SU-DHL-6 (cell line): ENCODE data around the gene SHFL.

Source experiments
- H2AFZ ChIP-seq: fragments of 200-600 bp; sonication (generic); 2 replicates; pipeline ENCODE4 v1.6.1; 2014; ENCODE audit warnings: low read depth, mild to moderate bottlenecking, moderate library complexity, mixed read lengths, antibody characterized with exemption, low read length; ENCODE audit not compliant: severe bottlenecking
- H3F3A ChIP-seq: fragments of 200-600 bp; shearing (Covaris generic); 2 replicates; pipeline ENCODE4 v1.6.0; 2016; ENCODE audit warnings: antibody characterized with exemption, mild to moderate bottlenecking; ENCODE audit not compliant: insufficient read depth
- H3K27ac ChIP-seq: fragments of 200-600 bp; sonication (generic); 2 replicates; pipeline ENCODE4 v1.5.1; 2016; ENCODE audit warnings: low read depth, mild to moderate bottlenecking, low read length, moderate library complexity, mixed read lengths
- H3K27me3 ChIP-seq: fragments of 200-600 bp; sonication (generic), shearing (Covaris generic); 2 replicates; pipeline ENCODE4 v1.6.0; 2014; ENCODE audit warnings: mild to moderate bottlenecking, low read length
- H3K36me3 ChIP-seq: fragments of 200-600 bp; sonication (generic); 2 replicates; pipeline ENCODE4 v1.6.1; 2014; ENCODE audit warnings: mild to moderate bottlenecking, low read length, mixed read lengths
- H3K4me2 ChIP-seq: fragments of 300-600, 200-600 bp; shearing (Covaris generic), sonication (generic); 2 replicates; pipeline ENCODE4 v1.6.0; 2014; ENCODE audit warnings: low read length, low read depth, mild to moderate bottlenecking; ENCODE audit not compliant: poor library complexity, severe bottlenecking
- H3K4me3 ChIP-seq: fragments of 200-600 bp; sonication (generic); 2 replicates; pipeline ENCODE4 v1.5.1; 2014; ENCODE audit warnings: antibody characterized with exemption, low read length, mild to moderate bottlenecking, mixed read lengths; ENCODE audit not compliant: insufficient read depth, poor library complexity, severe bottlenecking
- H3K79me2 ChIP-seq: fragments of 200-600 bp; sonication (generic); 2 replicates; pipeline ENCODE4 v1.6.1; 2014; ENCODE audit warnings: mild to moderate bottlenecking, low read length, moderate library complexity; ENCODE audit not compliant: insufficient read depth
- H3K9ac ChIP-seq: fragments of 200-600 bp; sonication (generic); 2 replicates; pipeline ENCODE4 v1.7.0; 2014; ENCODE audit warnings: mild to moderate bottlenecking, low read length
- H3K9me2 ChIP-seq: fragments of 200-600 bp; sonication (generic); replicated peaks from 2 replicates; pipeline ENCODE4 v1.6.1; 2014; ENCODE audit warnings: low read length; ENCODE audit not compliant: insufficient read depth
- H3K9me3 ChIP-seq: fragments of 200-600 bp; sonication (generic); 2 replicates; pipeline ENCODE4 v1.6.1; 2014; ENCODE audit warnings: low read length, mixed read lengths; ENCODE audit not compliant: insufficient read depth
- H4K20me1 ChIP-seq: fragments of 200-600 bp; sonication (generic); 2 replicates; pipeline ENCODE4 v1.6.1; 2014; ENCODE audit warnings: low read depth, mild to moderate bottlenecking, antibody characterized with exemption, low read length, moderate library complexity, mixed read lengths
- EZH2phosphoT487 ChIP-seq: fragments of 200-600 bp; sonication (generic), shearing (Covaris generic); conservative IDR thresholded peaks from 2 replicates; pipeline ENCODE4 v1.6.1; 2018; ENCODE audit warnings: mild to moderate bottlenecking, antibody characterized with exemption, low read length, moderate library complexity, mixed read lengths
- TF ChIP-seq, protein P1 (sequence below): fragments of 200-600 bp; sonication (generic); IDR thresholded peaks from one replicate; pipeline ENCODE4 v1.5.1; 2017; ENCODE audit warnings: antibody characterized with exemption, mild to moderate bottlenecking, low read length, moderate library complexity; ENCODE audit not compliant: insufficient read depth, poor library complexity, severe bottlenecking

SHFL gene

DNA sequence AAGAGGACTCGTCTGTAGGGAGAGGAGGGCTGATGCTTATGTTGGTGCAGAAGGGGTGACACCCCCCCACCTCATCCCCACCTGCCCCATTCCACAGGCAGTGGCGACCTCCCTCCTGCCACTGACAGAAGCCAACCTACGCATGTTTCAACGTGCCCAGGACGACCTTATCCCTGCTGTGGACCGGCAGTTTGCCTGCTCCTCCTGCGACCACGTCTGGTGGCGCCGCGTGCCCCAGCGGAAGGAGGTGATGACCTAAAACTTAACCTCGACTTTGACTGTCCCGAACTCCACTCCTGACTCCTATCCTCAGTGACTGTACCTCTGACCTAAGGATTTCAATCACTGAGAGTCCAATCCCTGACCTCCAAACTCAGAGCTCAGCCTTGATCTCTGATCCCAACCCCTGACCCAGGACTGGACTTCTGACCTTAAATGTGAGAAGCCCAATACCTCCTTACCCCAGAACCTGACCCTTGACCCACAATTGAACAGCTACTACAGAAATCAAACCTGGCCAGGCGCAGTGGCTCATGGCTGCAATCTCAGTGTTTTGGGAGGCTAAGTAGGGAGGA, 3.8 kb downstream of the SHFL start:
- Histone ChIP-seq H3K27ac (no peak overlapping the region), H3K4me3 (no peak overlapping the region), H3K27me3 (no peaks in the 10 kb centered on the region), H3K9me2 (no peaks in the 10 kb centered on the region), H3K9ac (no peak overlapping the region), H2AFZ (no peak overlapping the region), H4K20me1 (no peaks in the 10 kb centered on the region), H3K36me3 (no peaks in the 10 kb centered on the region), H3K4me2 (no peak overlapping the region), H3F3A (peaks cover 10% of the 10 kb centered on the region; the same call in 1 of the 2 replicates), H3K9me3 (no peaks in the 10 kb centered on the region), H3K79me2 (no peaks in the 10 kb centered on the region)
- no peak for TF ChIP-seq EZH2phosphoT487
- TF ChIP-seq, protein P1, sequence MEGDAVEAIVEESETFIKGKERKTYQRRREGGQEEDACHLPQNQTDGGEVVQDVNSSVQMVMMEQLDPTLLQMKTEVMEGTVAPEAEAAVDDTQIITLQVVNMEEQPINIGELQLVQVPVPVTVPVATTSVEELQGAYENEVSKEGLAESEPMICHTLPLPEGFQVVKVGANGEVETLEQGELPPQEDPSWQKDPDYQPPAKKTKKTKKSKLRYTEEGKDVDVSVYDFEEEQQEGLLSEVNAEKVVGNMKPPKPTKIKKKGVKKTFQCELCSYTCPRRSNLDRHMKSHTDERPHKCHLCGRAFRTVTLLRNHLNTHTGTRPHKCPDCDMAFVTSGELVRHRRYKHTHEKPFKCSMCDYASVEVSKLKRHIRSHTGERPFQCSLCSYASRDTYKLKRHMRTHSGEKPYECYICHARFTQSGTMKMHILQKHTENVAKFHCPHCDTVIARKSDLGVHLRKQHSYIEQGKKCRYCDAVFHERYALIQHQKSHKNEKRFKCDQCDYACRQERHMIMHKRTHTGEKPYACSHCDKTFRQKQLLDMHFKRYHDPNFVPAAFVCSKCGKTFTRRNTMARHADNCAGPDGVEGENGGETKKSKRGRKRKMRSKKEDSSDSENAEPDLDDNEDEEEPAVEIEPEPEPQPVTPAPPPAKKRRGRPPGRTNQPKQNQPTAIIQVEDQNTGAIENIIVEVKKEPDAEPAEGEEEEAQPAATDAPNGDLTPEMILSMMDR = no peak

DNA sequence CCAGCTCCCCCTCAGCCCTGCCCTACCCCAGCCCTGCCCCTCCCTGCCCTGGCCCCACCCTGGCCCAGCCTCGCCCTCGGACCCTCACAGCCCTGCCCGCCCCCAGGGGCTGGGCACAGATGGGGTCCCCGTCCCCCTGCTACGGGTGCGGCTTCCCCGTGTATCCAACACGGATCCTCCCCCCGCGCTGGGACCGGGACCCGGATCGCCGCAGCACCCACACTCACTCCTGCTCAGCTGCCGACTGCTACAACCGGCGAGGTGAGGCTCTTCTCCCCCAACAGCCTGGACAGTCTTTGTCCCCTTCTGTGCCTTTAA, 5.2 kb downstream of the SHFL start:
- Histone ChIP-seq H3K4me3 (no peak overlapping the region), H3K9me2 (no peaks in the 10 kb centered on the region), H3F3A (0 out of 2 replicates have a peak, but pooled peaks cover 3% of the 10 kb centered on the region), H3K4me2 (no peak overlapping the region), H3K27me3 (no peaks in the 10 kb centered on the region), H4K20me1 (no peaks in the 10 kb centered on the region), H2AFZ (no peak overlapping the region), H3K9ac (no peak overlapping the region), H3K36me3 (no peaks in the 10 kb centered on the region), H3K9me3 (no peaks in the 10 kb centered on the region), H3K79me2 (no peaks in the 10 kb centered on the region), H3K27ac (no peak overlapping the region)
- no peak for TF ChIP-seq EZH2phosphoT487
- TF ChIP-seq, protein P1 = no peak

DNA sequence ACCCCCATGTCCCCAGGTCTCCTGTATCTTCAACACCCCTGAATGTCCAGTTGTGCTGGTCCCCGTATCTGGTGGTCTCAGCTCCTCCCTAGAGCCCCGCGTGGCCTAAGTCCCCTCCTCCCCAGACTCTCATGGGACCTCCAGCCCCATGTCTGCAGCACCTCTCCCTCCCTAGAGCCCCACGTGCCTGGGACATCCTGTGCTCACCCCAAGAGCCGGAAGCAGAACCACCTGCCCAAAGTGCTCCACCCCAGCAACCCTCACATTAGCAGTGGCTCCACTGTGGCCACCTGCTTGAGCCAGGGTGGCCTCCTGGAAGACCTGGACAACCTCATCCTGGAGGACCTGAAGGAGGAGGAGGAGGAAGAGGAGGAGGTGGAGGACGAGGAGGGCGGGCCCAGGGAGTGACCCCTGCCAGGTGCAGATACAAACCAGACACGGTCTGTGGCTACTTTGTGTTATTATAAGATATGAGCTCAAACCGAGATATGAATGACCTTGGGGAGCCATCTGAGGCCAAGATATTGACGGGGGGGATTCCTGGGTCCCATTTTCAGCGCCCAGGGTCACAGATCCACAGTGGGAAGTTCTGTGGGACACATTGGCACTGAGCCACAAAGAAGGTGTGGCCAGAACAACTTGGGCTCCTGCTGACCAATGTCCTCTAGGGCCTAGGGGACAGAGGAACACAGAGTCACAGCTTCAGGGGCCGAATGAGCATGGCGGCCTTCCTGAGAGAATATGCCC, 6.0 kb downstream of the SHFL start:
- no peaks in the 10 kb centered on the region for H3K9me2 ChIP-seq
- H2AFZ ChIP-seq = no peak overlapping the region
- H3K36me3 ChIP-seq = no peaks in the 10 kb centered on the region
- H3K9ac ChIP-seq = peak overlapping the region; percentile 9; the same call in 1 of the 2 replicates
- no peaks in the 10 kb centered on the region for H3K27me3 ChIP-seq
- H3K79me2 ChIP-seq = no peaks in the 10 kb centered on the region
- no peak overlapping the region for H3K27ac ChIP-seq
- H4K20me1 ChIP-seq = no peaks in the 10 kb centered on the region
- H3K9me3 ChIP-seq = no peaks in the 10 kb centered on the region
- no peak overlapping the region for H3K4me2 ChIP-seq
- H3F3A ChIP-seq = 0 out of 2 replicates have a peak, but pooled peaks cover 3% of the 10 kb centered on the region
- no peak overlapping the region for H3K4me3 ChIP-seq
- TF ChIP-seq, protein P1 = no peak
- TF ChIP-seq EZH2phosphoT487 = no peak
